ENCODE data around the gene RHOJ.

RHOJ gene

DNA sequence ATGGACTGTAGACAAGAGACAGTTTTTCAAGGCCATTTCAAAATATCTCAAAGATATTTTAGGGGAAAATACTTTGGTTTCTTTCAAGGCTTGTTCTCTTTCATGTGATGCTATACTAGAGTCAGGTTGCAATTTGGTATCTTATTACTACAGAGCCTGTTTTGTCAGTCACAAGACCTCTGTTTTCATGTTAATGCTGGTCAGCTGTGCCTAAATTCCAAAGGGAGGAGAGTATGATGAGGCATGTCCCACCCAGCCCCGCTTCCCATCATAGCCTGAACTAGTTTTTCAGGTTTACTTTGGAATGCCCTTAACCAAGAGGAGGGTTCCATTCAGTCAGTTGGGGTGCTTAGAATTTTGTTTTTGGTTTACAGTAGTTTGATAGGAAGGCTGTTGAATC, 61.9 kb downstream of the RHOJ start:
- H3K27ac ChIP-seq, result no peak overlapping the region
- TF ChIP-seq CTCF (IDR thresholded peaks at IDR 0.05) (no peak), ZFX (IDR thresholded peaks at IDR 0.05; ENCODE audit: borderline replicate concordance) (no peak)

DNA sequence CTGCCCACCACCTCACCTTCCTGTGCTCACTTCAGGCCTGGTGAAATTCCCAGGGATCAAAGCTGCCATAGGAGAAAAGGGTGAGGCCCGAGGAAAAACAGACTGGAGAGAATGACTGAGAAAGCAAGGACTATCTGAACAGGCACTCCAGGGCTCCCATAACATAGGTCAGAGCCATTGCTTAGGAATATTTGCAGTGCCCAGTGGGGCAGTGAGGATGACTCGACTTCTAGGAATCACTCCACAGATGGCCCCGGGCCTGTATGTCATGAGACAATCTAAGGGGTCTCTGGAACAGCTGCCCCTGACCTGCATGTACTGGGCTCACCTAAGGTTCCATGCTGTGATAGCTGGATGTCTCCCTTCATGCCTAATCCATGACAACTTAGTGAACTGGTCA, 62.9 kb downstream of the RHOJ start:
- TF ChIP-seq CTCF (IDR thresholded peaks at IDR 0.05), result no peak
- TF ChIP-seq ZFX (IDR thresholded peaks at IDR 0.05; ENCODE audit: borderline replicate concordance), result no peak
- H3K27ac ChIP-seq, result no peak overlapping the region

- TF ChIP-seq ZFX (IDR thresholded peaks at IDR 0.05; ENCODE audit: borderline replicate concordance) (no peak), CTCF (IDR thresholded peaks at IDR 0.05) (no peak)
- H3K27ac ChIP-seq, result no peak overlapping the region
Observed at GRCh38 chr14:63268771-63269170, 64.5 kb downstream of the RHOJ start.

GRCh38 chr14:63269561-63270225, 65.5 kb downstream of the RHOJ start:
- TF ChIP-seq ZFX (IDR thresholded peaks at IDR 0.05; ENCODE audit: borderline replicate concordance) (no peak), CTCF (IDR thresholded peaks at IDR 0.05) (no peak)
- no peak overlapping the region for H3K27ac ChIP-seq

GRCh38 chr14:63273129-63273528, 68.9 kb downstream of the RHOJ start:
- TF ChIP-seq ZFX (IDR thresholded peaks at IDR 0.05; ENCODE audit: borderline replicate concordance) (no peak), CTCF (IDR thresholded peaks at IDR 0.05) (no peak)
- no peak overlapping the region for H3K27ac ChIP-seq

DNA sequence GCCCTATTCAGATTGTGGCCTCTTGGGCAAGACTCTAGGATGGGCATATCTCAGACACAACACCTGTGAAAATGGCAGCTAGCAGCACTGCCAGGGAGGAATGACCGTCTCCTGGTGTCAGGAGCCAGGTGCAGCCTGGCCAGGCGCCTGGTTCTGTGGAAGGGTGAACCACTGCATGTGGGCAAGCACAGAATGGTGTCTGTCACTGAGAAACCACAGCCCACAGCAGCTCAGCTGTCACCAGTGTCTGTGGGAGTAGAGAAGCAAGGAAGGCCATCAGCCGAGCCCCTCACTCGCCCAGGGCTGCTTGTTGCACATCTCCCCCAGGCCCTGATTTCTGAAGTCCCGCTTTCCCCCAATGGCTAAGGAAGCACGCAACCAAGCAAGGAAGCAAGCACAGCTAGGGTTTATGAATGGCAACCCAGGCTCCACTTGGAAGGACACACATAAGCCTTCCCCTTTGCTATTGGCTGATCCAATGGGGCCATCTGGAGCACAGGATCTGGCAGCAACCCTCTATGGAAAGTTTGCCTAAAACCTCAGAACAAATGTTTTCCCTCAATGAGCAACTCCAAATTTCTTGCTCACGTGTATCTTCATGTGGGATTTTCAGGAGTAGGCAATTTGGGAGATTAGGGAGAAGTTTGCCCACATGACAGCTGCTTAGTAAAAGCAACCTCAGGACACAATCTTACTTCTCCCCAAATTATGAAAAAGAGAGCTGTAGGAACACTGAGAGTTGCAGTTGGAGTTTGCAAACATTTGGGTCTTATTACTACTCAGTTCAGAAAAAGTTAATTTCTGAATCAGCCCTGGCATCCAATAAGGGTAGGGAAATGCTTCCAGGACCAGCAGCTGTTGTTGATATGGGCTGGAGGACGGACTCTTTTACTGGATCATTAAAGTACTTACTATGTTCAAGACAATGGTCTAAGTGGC, 69.7 kb downstream of the RHOJ start:
- no peak for TF ChIP-seq CTCF (IDR thresholded peaks at IDR 0.05)
- TF ChIP-seq ZFX (IDR thresholded peaks at IDR 0.05; ENCODE audit: borderline replicate concordance), result no peak
- H3K27ac ChIP-seq, result no peak overlapping the region

DNA sequence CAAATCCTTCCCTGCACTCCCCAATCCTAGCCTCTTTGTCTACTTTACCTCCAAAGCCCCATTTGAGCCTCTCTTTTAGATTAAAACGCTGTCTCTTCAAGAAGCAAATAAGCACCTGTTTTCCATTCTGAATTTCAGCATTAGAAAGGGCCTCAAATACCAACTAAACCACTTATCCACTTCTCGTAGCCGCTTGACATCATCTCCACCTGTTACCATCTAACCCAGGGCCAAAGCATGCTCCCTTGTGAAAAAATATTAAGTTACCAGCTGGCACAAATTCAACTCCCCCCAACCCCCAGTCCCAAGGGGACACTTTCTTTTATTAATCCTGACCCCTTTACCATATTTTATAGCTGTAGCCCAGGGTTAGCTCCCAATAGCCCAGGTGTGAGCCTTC, 71.4 kb downstream of the RHOJ start:
- TF ChIP-seq CTCF (IDR thresholded peaks at IDR 0.05) (no peak), ZFX (IDR thresholded peaks at IDR 0.05; ENCODE audit: borderline replicate concordance) (no peak)
- no peak overlapping the region for H3K27ac ChIP-seq
